Lower leg skin (tissue), 4 donors: ENCODE data around the gene EPO. TPM values are rescaled to one million over a fixed set of nuclear protein-coding genes. Genes with fewer than 3 reads are reported as not detected.
"Not testable (repeated sequence)": the region's sequence is repeated elsewhere in the genome, so short reads cannot be mapped to it uniquely, and the experiment has no call there.

ENCODE experiments used
- DNase-seq, 2 donors: peaks; one replicate each; pipeline ENCODE4 v3.0.0-alpha.2; 2019; ENCODE audit warnings: low spot score in 2 of 2
- H3K4me3 ChIP-seq: fragments of 200-600 bp; sonication (generic); 2 replicates; pipeline ENCODE4 v1.5.1; 2017; ENCODE audit warnings: mild to moderate bottlenecking, low read depth; ENCODE audit not compliant: poor library complexity, severe bottlenecking
- POLR2A ChIP-seq, 2 donors: fragments of 450-650 bp; IDR thresholded peaks; one replicate each; pipeline ENCODE4 v1.6.1; 2016 to 2017; ENCODE audit warnings: antibody characterized with exemption in 2 of 2, mild to moderate bottlenecking in 1 of 2, moderate library complexity in 1 of 2
- WGBS, 2 donors: methylation state at CpG; one replicate each; pipeline ENCODE4 v1.1.5; 2018; 5-methylcytosine and 5-hydroxymethylcytosine counted together
- intact Hi-C: fragments of 100-400 bp; cut with DNase I; formaldehyde crosslinking; loops from one replicate; pipeline ENCODE4 v1.15.0; 2023; ENCODE audit warnings: low total_unique reads
- total RNA-seq, 4 donors: library from RNA; depleted of rRNA; stranded (reverse); fragments of >200 nt; gene quantifications; one replicate each; pipeline ENCODE4 v1.1.0, GENCODE V29; 2016
- TF ChIP-seq, protein P1 (sequence below), 3 donors: fragments of 450-650 bp; IDR thresholded peaks; one replicate each; pipeline ENCODE4 v1.5.1; 2016; ENCODE audit warnings: antibody characterized with exemption in 3 of 3, mild to moderate bottlenecking in 3 of 3, moderate library complexity in 2 of 3

Gene EPO
- total RNA-seq, 4 donors from 2014 or later: 0.17 to 0.25 TPM; not detected in 2

DNA sequence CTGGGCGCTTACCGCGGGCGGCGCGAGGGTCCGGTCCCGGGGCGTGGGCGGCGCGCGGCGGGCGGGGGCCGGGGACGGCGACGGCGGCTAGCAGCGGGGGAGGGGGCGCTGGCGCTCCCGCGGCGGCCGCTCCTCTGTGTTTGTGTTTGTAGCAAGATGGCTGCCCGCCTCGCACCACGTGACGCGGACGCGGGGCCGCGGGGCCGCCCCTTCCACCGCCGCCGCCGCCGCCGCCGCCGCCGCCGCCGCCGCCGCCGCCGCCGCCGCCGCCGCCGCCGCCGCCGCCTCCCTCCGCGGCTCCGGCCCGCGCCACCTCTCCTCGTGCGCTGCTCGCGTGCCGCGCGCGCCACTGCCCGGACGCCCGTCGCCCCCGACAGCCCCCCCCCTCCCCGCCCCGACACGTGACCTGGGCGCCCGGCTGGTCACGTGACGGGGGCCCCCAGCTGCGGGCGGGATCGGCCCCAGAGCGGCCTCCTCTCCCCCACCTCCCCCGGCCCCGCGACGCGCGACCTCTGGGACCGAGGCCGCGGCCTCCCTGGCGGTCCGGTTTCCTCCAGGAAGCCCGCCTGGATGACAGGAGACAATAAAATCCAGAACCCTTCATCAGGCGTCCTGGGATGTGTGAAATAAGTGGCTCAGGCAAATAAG is 26.0 kb upstream of the EPO start, which contains the start of gene GIGYF1:
Gene GIGYF1, minus strand, starts transcription at position 153 of the 648 bp plus-strand sequence. CDS start 6,012 bp downstream, outside the sequence.
- TF ChIP-seq, protein P1, sequence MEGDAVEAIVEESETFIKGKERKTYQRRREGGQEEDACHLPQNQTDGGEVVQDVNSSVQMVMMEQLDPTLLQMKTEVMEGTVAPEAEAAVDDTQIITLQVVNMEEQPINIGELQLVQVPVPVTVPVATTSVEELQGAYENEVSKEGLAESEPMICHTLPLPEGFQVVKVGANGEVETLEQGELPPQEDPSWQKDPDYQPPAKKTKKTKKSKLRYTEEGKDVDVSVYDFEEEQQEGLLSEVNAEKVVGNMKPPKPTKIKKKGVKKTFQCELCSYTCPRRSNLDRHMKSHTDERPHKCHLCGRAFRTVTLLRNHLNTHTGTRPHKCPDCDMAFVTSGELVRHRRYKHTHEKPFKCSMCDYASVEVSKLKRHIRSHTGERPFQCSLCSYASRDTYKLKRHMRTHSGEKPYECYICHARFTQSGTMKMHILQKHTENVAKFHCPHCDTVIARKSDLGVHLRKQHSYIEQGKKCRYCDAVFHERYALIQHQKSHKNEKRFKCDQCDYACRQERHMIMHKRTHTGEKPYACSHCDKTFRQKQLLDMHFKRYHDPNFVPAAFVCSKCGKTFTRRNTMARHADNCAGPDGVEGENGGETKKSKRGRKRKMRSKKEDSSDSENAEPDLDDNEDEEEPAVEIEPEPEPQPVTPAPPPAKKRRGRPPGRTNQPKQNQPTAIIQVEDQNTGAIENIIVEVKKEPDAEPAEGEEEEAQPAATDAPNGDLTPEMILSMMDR (IDR thresholded peaks at IDR 0.05): no peak
- 1 to 2% methylated on average over 6 to 28 of the region's 102 CpGs for WGBS, 2 donors
- peak within 1 kb of the TSS; percentile 82 for H3K4me3 ChIP-seq
- intact Hi-C loops: loop anchor here (5.0 kb wide), 1 partner anchor 158 kb away; the partner anchor contains the start of gene SLC12A9
- DNase-seq: peak in 1 of 2 donors; percentile 93

DNA sequence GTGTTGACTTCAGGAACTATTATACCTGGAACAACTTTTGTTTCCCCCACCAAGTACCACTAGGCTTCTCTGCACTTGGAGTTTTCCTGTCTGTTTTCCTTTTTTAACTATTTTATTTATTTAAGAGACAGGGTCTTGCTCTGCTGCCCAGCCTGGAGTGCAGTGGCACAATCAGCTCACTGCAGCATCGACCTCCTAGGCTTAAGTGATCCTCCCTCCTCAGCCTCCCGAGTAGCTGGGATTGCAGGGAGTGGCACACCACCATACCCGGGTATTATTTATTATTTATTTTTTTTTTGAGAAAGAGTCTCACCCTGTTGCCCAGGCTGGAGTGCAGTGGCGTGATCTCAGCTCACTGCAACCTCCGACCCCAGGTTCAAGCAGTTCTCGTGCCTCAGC is 24.1 kb upstream of the EPO start:
- H3K4me3 ChIP-seq: no peak overlapping the region
- no peak for TF ChIP-seq POLR2A (IDR thresholded peaks at IDR 0.05)
- TF ChIP-seq, protein P1 (IDR thresholded peaks at IDR 0.05): no peak
- intact Hi-C loops: no loop called here
- WGBS, 2 donors: 82 to 84% methylated on average over 6 of the region's 6 CpGs
- no peak for DNase-seq

DNA sequence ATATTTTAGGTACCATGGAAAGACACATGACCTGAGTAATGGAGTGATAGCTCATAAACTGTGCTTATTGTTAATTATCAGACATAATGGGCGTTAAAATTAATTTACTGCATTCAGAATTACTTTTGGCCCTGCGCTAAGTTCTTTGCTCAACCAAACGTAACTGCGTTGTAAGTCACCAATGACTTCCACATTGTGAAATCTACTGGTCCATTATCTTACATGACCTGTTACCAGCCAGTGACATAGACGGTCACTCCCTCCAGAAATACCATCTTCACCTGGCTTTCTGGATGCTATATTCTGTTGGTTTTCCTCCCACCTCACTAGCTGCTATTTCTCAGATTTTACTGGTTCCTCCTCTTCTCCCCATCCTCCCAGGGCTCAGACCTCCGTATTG is 21.2 kb upstream of the EPO start:
- TF ChIP-seq POLR2A (IDR thresholded peaks at IDR 0.05): no peak
- TF ChIP-seq, protein P1 (IDR thresholded peaks at IDR 0.05): no peak
- DNase-seq: no peak
- H3K4me3 ChIP-seq: no peak overlapping the region
- intact Hi-C loops: no loop called here
- 62 to 70% methylated on average over 6 of the region's 6 CpGs for WGBS, 2 donors

DNA sequence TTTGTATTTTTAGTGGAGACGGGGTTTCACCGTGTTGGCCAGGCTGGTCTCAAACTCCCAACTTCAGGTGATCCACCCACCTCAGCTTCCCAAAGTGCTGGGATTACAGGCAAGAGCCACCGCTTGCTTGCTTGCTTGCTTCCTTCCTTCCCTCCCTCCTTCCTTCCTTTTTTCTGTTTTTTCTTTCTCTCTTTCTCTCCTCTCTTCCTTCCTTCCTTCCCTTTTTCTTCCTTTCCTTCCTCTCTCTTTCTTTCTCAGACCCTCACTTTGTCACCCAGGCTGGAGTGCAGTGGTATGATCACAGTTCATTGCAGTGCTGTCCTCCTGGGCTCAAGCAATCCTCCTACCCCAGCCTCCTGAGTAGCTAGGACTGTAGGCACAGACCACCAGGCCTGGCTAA is 19.2 kb upstream of the EPO start:
- H3K4me3 ChIP-seq, intact Hi-C loops, DNase-seq: not testable (repeated sequence)
- 65 to 74% methylated on average over 3 of the region's 3 CpGs for WGBS, 2 donors

DNA sequence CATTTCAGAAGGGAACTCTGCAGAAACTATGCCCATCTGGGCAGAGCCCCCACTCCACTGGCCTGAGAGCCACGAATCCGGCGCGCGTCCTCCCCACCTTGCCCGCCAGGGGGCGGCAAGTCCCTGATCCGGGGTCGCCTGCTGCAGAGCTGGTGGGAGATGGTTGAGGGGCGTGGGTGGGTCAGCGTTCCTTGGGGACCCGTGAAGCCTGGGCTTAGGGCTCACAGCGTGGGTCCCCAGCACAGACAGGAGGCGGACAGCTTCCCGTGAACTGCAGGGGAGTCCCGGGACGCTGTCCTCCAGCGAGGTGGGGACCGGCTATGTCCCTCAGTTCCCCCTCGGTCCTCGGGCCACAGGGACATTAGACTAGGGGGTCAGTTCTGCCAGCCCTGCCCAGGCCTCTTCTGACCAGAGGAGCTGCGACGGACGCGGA is 14.9 kb upstream of the EPO start:
- WGBS, 2 donors: 0 to 2% methylated on average over 9 to 22 of the region's 25 CpGs
- intact Hi-C loops: no loop called here
- peak overlapping the region; percentile 78 for H3K4me3 ChIP-seq
- TF ChIP-seq, protein P1 (IDR thresholded peaks at IDR 0.05): peak in 1 of 3 donors; percentile 84
- TF ChIP-seq POLR2A (IDR thresholded peaks at IDR 0.05): no peak
- peak in 1 of 2 donors; percentile 95 for DNase-seq

DNA sequence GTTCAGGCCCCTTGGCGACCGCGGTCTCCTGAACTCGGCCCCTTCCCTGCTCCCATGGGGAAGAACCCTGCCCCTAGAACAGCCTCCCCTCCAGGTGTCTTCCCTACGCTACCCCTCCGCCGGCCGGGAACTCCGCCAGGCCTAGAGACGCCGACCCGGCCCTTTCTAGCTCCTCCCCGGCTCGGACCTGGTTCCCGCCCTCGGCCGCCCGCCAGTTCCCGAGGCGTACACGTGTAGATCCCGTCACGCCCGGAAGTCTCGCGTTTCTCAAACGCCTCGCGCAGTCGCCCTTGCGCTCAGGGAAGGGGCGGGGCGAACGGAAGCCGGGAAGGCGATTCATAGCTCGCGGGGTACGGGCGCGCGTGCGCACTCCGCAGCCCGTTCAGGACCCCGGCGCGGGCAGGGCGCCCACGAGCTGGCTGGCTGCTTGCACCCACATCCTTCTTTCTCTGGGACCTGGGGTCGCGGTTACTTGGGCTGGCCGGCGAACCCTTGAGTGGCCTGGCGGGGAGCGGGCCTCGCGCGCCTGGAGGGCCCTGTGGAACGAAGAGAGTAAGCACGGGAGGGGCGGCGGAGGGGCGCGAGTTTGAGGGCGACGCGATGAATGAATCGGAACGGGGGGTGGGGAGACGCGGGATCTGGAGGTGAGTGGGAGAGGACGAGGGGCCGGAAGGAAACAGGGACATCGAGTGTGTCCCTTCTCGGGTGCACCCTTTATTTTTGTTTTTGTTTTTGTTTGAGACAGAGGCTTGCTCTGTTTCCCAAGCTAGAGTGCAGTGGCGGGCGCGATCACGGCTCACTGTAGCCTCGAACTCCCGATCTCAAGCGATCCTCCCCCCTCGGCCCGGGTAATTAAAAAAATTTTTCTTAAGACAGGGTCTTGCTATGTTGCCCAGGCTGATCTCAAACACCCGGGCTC is 14.3 kb upstream of the EPO start, which contains the start of gene POP7:
Gene POP7, plus strand, starts transcription at position 369 of the 919 bp plus-strand sequence. CDS start 710 bp downstream, outside the sequence.
- WGBS, 2 donors: 0% methylated on average over 42 to 50 of the region's 86 CpGs
- intact Hi-C loops: no loop called here
- TF ChIP-seq POLR2A (IDR thresholded peaks at IDR 0.05): no peak
- TF ChIP-seq, protein P1 (IDR thresholded peaks at IDR 0.05): no peak
- H3K4me3 ChIP-seq: peak within 1 kb of the TSS; percentile 78
- DNase-seq: peak; percentile 99 to 100
